Fibroblast of pulmonary artery (primary cell): ENCODE results near the gene FAXC.

Experiments
- DNase-seq: peaks from one replicate; pipeline ENCODE4 v3.0.0-alpha.2; 2010; ENCODE audit warnings: low read depth
- H3K4me3 ChIP-seq: replicated peaks from 2 replicates; pipeline ENCODE4 v1.5.1; 2011; ENCODE audit warnings: low read depth, mild to moderate bottlenecking, control low read depth, low read length, moderate library complexity
- TF ChIP-seq, protein P1 (sequence below): IDR thresholded peaks from 2 replicates; pipeline ENCODE4 v1.5.1; 2011; ENCODE audit warnings: mild to moderate bottlenecking, control low read depth, low read length, inconsistent platforms; ENCODE audit errors: missing control alignments

The FAXC gene

DNA sequence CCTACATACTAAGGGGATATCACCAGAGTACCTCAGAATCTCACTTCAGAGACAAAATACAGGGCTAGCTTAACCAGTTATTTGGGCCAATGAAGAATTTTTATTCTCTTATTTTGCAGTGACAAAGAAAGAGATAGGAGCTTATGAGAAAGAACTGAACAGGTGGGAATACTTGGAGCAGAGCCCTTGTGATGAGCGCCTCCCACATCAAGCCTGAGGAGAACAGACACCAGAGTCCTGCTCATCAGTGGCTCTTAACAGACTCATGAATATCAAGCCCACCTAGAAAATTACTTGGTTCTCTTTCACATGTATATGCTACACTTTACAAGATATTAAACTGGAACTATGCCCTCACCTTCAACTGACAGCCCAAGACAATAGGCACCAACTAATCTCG is 99.0 kb downstream of the FAXC start:
- DNase-seq = no peak
- TF ChIP-seq, protein P1, sequence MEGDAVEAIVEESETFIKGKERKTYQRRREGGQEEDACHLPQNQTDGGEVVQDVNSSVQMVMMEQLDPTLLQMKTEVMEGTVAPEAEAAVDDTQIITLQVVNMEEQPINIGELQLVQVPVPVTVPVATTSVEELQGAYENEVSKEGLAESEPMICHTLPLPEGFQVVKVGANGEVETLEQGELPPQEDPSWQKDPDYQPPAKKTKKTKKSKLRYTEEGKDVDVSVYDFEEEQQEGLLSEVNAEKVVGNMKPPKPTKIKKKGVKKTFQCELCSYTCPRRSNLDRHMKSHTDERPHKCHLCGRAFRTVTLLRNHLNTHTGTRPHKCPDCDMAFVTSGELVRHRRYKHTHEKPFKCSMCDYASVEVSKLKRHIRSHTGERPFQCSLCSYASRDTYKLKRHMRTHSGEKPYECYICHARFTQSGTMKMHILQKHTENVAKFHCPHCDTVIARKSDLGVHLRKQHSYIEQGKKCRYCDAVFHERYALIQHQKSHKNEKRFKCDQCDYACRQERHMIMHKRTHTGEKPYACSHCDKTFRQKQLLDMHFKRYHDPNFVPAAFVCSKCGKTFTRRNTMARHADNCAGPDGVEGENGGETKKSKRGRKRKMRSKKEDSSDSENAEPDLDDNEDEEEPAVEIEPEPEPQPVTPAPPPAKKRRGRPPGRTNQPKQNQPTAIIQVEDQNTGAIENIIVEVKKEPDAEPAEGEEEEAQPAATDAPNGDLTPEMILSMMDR = no peak
- H3K4me3 ChIP-seq = no peak overlapping the region

DNA sequence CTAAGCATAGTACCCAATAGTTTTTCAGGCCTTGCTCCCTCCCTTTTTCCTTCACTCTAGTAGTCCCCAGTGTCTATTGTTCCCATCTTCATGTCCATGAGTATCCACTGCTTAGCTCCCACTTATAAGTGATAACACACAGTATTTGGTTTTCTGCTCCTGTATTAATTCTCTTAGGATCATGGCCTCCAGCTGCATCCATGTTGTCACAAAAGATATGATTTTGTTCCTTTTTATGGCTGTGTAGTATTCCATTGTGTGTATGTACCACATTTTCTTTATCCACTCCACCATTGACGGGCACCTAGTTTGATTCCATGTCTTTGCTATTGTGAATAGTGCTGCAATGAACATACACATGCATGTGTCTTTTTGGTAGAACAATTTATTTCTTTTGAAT is 102.9 kb downstream of the FAXC start:
- no peak for DNase-seq
- no peak overlapping the region for H3K4me3 ChIP-seq
- TF ChIP-seq, protein P1 = no peak

DNA sequence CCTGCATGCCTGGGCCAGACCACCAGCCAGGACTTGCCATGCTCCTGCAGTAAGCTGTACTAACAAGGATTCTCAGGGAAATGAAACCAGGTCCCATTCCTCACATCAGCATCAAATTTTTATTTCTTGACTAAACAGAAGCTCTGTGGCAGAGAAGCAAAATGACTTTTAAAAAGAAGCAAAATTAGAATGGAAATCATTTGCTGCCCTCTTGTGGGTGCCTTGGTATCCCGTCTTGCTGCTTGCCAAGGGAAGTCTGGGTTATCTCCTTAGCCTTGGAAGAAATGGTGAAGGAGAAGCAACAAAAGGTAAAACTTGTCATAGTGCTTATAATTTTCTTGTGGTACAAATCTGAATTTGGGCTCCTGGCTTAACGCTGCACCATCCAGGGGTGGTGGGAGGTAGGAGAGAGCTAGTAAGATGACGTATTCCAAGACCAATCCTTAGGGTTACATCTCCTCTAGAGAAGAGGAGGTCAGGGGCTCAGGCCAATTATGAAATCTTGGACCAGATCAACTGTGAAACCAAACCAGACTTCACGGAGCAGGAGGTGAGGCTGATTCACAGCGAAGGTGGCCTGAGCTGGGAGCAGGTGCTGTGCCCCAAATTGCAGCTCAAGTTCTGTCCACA is 107.5 kb downstream of the FAXC start:
- TF ChIP-seq, protein P1 = peak; percentile 38
- no peak overlapping the region for H3K4me3 ChIP-seq
- DNase-seq = peak; percentile 37

DNA sequence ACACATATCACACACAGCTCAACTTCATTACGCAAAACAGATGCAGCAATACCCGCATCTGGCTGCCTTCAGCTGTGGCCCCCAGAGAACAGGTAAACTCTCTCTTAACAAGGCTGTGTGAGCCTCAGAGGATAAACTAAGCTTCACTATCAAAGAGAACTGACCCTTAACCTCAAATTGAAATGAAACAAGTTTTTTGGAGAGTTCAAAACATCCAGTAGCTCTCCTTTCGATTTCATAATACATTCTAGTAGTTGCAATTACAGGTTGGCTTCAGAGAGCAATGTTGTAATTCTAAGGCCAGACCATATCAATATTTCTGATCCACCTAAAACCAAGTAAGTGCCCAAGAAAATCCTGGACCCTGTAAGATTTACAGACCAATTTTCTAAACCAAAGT is 113.5 kb downstream of the FAXC start:
- TF ChIP-seq, protein P1 = no peak
- DNase-seq = no peak
- H3K4me3 ChIP-seq = no peak overlapping the region

DNA sequence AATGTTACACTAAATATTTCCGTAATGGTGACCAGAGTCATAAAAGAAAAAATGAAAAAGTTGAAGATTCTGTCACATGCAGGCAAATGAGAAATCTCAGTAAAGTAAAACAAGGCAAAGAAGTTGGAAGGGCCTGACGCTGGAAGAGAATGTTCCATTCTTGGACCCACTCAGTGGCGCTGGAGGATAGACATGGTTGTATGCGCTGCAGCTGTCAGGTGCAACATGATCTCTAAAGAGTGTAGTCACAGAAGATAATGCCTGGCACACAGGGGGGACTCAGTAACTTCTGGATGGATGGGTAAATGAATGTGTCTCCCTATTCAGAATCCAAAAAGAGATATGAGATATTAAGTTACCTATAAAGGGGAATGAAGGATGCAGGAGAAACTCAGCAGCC is 116.3 kb downstream of the FAXC start:
- no peak for DNase-seq
- TF ChIP-seq, protein P1 = no peak

DNA sequence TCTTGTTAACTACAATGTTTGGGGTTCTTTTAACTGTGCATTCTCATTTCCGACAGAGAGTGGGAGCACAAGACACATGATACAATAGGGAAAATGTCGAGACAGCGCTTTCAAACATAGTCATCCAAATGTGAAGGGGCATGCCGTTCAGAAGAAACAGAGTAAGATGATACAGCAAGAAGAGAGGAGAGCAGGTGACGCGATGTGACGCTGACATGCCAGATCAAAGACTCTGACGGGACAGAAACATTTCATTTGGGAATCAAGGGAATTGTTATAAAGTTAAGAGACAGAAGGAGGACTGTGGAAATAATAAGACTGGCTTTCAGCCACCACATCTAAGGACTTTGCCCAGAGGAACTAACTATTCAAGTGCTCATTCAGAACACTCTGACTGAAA is 117.4 kb downstream of the FAXC start:
- DNase-seq = no peak
- TF ChIP-seq, protein P1 = no peak
- no peak overlapping the region for H3K4me3 ChIP-seq

More for the DNA sequence above, 116.3 kb downstream of the FAXC start:
- H3K4me3 ChIP-seq = no peak overlapping the region

DNA sequence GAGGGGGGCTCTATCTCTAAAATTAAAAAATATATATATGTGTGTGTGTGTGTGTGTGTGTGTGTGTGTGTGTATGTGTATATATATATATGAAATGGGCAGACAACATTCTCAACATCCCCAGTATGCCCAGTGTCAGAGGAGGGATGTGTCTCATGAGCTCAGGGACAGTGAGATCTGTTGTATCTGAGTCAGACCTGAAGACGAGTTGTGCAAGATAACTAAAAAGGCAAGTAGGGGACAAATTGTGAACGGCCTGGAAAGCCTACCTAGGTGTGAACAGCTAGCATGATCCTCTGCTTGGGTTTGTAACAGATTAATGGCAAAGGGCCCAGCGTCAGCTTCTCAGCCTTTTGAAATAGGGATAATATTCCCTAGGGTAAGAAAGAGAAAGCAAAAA is 124.3 kb downstream of the FAXC start:
- H3K4me3 ChIP-seq = no peak overlapping the region
- DNase-seq = no peak
- TF ChIP-seq, protein P1 = no peak
